RCC 7860 (cell line): ENCODE measurements around the gene INSIG1.

Experiments
- DNase-seq: peaks from one replicate; pipeline ENCODE4 v3.0.0-alpha.2; 2015; ENCODE audit warnings: low spot score
- FAIRE-seq: peaks from 2 replicates; lab custom pipeline; 2012; peaks lifted over from hg19 to GRCh38; lab: Jason Lieb, UNC

INSIG1 gene

DNA sequence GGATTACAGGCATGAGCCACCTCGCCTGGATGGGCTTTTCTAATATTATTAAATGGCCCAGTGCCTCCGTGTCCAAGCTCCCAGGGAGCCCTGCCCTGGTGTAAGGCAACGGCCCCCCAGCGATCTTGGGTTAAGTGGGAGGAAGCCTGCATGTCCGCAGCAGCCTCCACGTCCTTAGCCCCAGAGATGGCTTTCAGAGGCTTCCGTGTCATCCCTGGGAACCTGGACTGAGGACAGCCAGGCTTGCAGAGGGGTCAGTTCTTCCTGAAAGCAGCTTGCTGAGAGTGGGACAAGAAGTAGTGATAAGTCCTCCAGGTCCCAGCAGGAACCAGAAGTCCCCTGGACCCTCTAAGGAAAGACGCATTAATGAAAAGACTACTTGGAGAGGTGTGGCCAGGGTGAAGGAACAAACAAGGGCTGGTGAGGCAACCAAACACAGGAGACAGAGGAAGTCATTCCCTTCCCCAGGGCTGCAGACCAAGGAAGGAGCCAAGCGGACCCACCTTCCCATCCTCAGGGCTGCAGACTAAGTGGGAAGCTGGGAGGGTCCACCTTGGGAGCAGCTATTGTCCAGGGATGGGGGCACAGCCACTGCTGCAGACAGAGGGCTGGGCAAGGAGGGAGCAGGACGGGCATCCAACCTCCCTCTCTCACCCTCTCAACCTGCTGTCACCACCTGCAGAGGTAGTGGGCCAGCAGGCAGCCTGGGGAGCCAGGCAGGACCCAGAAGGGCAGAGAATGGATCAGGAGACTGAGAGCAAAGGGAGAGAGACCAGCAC, 13.0 kb upstream of the INSIG1 start:
- DNase-seq (no peak), FAIRE-seq (no peak)

DNA sequence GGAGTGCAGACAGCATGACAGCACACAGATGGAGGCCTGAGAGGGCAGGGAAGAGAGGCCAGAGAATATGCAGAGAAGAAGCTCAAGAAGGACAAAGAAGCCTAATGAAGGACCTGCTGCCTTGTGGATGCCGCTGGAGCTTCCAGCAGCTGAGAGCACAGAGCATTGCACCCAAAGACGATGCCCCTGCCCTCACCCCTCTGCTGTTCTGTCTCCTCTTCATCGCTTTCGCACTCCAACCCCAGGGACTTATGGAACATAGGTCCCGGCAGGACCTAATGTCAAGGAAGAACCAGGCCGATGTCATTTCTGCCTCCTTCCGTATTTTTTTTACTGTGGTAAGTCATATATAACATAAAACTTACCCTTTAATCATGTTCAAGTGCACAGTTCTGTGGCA, 12.3 kb upstream of the INSIG1 start:
- DNase-seq (no peak), FAIRE-seq (no peak)

DNA sequence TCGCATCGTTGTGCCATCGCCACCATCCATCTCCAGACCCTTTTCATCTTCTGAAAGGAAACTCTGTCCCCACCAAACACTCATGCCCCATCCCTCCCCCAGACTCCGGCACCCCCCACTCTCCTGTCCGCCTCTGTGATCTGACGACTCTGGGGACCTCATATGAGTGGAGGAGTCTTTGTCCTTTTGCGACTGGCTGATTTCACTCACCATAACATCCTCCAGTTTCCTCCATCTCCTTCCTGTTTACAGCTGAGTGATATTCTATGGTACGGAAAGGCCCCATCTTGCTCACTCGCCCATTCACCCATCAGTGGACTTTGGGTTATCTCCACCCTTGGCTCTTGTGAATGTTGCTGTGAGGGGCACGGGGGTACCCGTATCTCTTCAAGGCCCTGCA, 11.8 kb upstream of the INSIG1 start:
- DNase-seq: no peak
- no peak for FAIRE-seq

GRCh38 chr7:155286686-155287085, 11.0 kb upstream of the INSIG1 start:
- FAIRE-seq (no peak), DNase-seq (no peak)

DNA sequence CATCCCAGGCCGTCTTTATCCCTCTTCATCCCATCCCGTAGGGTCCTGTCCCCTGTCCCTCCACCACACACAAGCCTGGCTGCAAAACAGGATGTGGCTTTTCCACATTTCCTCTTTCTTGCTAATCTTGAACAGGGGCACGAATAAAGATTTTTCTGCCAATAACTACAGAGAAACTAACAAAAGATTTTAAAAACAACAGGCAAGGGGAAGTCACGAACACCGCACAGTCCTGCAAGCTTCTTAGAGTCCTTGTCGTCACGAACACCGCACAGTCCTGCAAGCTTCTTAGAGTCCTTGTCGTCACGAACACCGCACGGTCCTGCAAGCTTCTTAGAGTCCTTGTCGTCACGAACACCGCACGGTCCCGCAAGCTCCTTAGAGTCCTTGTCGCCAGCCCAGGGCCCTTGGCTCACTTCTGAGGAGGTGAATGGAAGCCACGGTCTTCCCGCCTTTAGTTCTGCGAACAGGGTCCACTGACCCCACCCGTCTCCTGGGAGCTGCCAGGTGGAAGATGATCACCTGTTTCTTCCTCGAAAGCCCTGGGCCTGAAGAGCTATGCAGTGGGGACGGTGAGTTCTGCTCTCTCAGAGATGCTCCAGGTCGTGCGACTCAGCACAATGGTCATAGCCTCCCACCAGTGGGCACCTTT, 10.3 kb upstream of the INSIG1 start:
- DNase-seq (no peak), FAIRE-seq (no peak)

DNA sequence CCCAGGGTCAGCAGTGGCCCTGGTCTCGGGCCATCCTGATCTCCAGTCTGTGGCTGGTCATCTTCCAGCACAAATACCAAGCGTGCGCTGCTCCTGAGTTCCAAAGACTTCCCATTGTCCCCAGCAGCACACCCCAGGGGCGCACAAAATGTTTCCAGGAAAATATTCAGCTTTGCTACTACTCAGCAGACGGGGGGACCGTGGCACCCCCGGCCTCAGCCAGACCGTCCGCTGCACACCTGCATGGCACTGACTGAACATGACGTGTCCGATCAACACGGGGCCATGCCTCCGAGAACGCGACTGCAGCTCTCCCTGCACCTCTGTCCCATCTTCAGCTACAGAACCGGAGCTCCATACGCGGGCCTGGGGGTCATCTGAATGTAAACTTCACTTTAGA, 9.6 kb upstream of the INSIG1 start:
- FAIRE-seq (no peak), DNase-seq (no peak)

DNA sequence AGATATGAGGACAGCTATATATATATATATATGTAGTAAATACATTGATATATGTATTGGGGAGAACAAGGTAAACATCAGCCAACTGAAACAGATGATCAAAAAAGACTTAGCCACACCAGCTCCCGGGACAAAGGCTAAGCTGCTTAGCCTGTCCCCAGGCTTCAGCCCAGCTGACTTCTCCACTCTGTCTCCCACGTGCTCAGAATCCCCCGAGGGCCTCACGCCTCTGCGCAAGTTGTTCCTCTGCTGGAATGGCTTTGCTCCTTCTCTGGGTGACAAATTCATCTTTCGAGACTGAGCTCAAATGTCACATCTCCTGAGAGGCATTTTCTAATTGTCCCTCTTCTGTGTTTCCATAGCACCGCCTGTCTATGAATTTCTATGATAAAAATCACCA, 8.6 kb upstream of the INSIG1 start:
- no peak for FAIRE-seq
- DNase-seq: no peak

GRCh38 chr7:155289949-155290501, 7.7 kb upstream of the INSIG1 start:
- FAIRE-seq (no peak), DNase-seq (no peak)

DNA sequence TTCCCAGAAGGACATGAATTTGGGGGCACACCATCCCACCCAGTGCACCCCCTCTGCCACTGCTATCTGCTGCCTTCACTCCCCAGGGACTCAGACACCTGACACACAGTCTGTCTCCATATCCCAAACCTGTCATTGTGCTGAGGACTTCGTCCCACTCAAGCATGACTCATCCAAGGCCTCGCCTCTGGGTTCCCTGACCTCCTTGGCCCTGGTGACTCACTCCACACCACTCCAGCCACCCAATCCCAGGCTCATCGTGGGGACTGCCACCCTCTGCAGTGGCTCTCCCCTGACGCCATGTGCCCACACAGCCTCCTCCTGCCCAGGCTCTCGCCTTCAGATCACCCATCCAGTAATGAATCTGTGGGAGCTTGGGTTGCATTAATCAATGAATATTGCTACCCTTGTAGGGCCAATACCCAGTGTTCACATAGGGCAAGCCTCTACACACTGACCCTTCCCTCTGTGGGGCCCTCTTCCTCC, 6.6 kb upstream of the INSIG1 start:
- peak; percentile 94 for DNase-seq
- FAIRE-seq: peak; percentile 95

- DNase-seq: no peak
- FAIRE-seq: no peak
Observed at GRCh38 chr7:155291729-155292128, 5.9 kb upstream of the INSIG1 start.

- FAIRE-seq (no peak), DNase-seq (no peak)
Observed at GRCh38 chr7:155292680-155293226, 4.9 kb upstream of the INSIG1 start.

DNA sequence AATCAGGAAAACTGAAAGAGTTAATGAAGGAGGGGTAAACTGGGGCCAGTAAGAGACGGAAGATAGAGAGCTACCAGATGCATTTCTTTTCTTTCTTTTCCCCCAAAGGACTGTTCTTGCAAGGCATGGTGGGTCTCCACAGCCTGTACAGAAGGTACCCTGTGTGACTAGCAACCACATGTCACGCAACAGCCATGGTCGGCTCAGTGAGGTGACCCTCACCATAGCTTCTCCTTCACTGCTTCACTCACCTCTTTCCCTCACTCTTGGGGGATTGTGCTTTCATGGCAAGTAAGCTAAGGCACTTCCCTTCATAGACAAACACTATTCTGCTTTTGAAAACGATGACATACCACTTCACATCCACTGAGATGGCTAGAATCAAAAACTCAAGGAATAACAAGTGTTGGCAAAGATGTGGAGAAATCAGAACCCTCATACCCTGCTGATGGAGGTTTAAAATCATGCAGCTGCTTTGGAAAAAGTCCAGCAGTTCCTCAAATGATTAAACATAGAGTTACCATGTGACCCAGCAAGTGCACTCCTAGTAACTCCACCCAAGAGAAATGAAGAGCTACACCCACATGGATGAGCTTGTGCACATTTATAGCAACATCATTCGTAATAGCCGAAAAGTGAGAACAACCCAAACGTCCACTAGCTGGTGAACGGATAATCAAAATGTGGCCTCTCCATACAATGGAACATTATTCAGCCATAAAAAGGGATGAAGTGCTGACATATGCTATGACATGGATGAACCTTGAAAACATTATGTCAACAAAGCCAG, 3.8 kb upstream of the INSIG1 start:
- FAIRE-seq: no peak

GRCh38 chr7:155294511-155294778, 3.2 kb upstream of the INSIG1 start:
- DNase-seq (no peak), FAIRE-seq (no peak)

More for the DNA sequence above, 3.8 kb upstream of the INSIG1 start:
- no peak for DNase-seq

- peak; percentile 53 for DNase-seq
- FAIRE-seq: no peak
Observed at GRCh38 chr7:155295511-155295910, 2.2 kb upstream of the INSIG1 start.

DNA sequence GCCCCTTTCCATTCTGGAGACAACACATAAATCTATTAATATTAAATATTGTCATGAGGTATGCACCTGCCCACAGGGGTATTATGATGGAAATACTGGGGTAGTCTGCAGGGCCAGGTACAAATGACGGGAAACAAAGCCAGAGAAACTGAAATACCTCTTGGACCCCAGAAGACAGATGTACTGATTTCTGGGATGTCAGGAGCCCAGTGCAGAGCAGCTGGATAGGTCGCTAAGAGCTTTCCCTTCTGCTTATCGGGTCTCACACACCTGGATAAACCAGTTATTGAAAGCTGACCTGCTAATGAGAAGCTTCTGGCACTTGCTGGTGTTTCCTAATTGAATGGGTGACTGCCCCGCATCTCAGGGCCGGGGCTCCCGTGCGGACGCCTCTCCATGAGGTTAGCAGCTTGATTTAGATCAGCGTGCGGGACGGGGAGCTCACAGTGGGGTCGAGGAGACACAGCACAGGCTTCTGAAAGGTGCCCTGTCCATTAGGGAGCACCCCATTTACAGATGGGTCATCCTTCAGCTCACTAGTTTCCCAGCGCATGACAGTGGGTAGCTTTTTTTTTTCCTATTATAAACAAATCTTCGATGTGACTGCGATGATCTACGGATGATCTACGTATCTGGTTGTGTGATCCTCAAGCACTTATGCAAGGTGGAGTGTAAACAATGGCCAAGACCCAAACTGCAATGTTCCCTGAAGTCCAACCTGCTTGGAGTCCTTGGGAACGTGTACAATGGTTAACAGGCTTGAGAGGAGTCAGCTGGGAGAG, 1.5 kb upstream of the INSIG1 start:
- DNase-seq (no peak), FAIRE-seq (no peak)

DNA sequence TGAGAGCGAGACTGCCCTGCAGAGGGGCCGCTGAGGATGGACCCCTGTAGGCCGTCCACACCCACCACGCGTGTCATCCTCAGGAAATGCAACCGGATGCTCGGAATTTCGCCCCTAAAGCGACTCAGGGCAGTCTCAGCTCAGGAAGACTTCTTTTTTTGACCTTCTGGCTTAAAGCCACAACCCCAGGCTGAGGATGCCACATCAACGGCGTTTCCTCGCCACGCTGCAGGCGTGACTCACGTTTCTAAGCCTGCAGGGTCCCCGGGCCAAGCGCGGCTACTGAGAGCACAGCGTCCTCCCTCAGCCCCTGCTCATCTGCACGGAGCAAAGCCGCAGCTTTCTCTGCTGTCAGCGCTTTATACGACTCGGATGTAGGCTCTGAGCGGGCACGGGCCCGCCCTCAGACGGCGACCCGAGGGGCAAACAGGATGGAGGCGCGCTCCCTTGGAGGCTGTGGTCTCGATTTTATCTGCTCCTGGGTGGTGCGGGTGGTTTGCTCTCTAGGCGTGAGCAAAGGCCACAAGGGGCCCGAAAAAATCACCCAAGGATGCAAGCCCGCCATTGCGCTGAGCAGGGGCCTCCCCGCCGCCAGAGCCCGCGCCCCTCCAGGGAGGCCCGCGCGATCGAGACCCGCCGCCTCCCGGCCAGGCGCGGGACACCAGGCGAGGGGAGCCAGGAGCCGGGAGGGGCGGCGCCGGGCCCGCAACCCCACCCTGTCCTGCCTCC, 726 bp upstream of the INSIG1 start:
- DNase-seq (peak; percentile 89), FAIRE-seq (peak; percentile 76)

DNA sequence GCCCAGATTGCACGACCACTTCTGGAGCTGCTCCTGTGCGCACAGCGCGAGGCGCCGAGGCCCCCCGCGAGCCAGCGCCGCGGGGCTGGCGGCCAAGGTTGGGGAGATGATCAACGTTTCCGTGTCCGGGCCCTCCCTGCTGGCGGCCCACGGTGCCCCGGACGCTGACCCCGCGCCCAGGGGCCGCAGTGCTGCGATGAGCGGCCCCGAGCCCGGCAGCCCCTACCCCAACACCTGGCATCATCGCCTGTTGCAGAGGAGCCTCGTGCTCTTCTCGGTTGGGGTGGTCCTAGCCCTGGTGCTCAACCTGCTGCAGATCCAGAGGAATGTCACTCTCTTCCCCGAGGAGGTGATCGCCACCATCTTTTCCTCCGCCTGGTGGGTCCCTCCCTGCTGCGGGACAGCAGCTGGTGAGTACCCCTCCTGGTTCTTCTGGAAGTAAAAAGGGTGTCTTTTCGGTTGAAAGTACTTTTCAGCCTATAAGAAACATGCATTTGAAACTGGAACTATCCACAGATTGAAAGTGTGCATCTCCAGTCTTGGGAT, 683 bp downstream of the INSIG1 start:
- DNase-seq: no peak

GRCh38 chr7:155298834-155299534, 1.3 kb downstream of the INSIG1 start:
- DNase-seq (peak; percentile 94), FAIRE-seq (peak; percentile 91)

More for the DNA sequence above, 683 bp downstream of the INSIG1 start:
- no peak for FAIRE-seq
